ENCODE measurements around the gene KLHL8. TPM values are rescaled to one million over a fixed set of nuclear protein-coding genes. Genes with fewer than 3 reads are reported as not detected.

The KLHL8 gene
- polyA plus RNA-seq, 1 donor (not counting 4 experiments of a cell fraction or from before 2014, with no cell fraction given): 6.7 TPM

GRCh38 chr4:87257523-87257922 lies 37.1 kb upstream of the KLHL8 start:
- H3K27me3 ChIP-seq (ENCODE audit: control insufficient read depth, extremely low read depth, insufficient read depth, low read length): no peaks in the 10 kb centered on the region
- H3K27ac ChIP-seq (ENCODE audit: control insufficient read depth, insufficient read depth, low read length): no peak overlapping the region
- H2AFZ ChIP-seq (ENCODE audit: control insufficient read depth, low read length): no peak overlapping the region
- no peaks in the 10 kb centered on the region for H3K9me1 ChIP-seq (ENCODE audit: control insufficient read depth, extremely low read depth, insufficient read depth, low read length)
- no peaks in the 10 kb centered on the region for H3K79me2 ChIP-seq (ENCODE audit: control insufficient read depth, insufficient read depth, low read length)
- H3K9me3 ChIP-seq (ENCODE audit: control insufficient read depth, low read depth, low read length): no peaks in the 10 kb centered on the region
- no peaks in the 10 kb centered on the region for H3K36me3 ChIP-seq (ENCODE audit: control insufficient read depth in 2 of 2, extremely low read depth in 1 of 2, insufficient read depth in 2 of 2, low read length in 2 of 2)
- no peak for FAIRE-seq
- no peak overlapping the region for H3K4me2 ChIP-seq (ENCODE audit: control insufficient read depth, extremely low read depth, insufficient read depth, low read depth, low read length)
- no peak overlapping the region for H3K4me3 ChIP-seq (ENCODE audit: control insufficient read depth in 2 of 3, extremely low read depth in 1 of 3, insufficient read depth in 2 of 3, low read depth in 1 of 3, low read length in 3 of 3)
- no peak for DNase-seq (ENCODE audit: low read depth, low spot score)
- no peak for TF ChIP-seq CTCF (optimal IDR thresholded peaks at IDR 0.05 in 1 of 3, IDR thresholded peaks at IDR 0.05 in 1 of 3, conservative IDR thresholded peaks at IDR 0.05 in 1 of 3; ENCODE audit: extremely low read depth in 1 of 3, insufficient read depth in 2 of 3, low read length in 3 of 3)
- TF ChIP-seq EZH2 (IDR thresholded peaks at IDR 0.05; ENCODE audit: low read length): no peak
- H3K4me1 ChIP-seq (ENCODE audit: control insufficient read depth, extremely low read depth, insufficient read depth, low read length): no peaks in the 10 kb centered on the region
- H3K9ac ChIP-seq (ENCODE audit: control insufficient read depth, extremely low read depth, insufficient read depth, low read length): no peak overlapping the region
- dilution Hi-C loops (cut with MboI; ENCODE audit: extremely low pct_ligation_motif_present, low sequenced_read_pairs): no loop called here
- H4K20me1 ChIP-seq (ENCODE audit: control insufficient read depth, extremely low read depth, insufficient read depth, low read length): no peaks in the 10 kb centered on the region

- Histone ChIP-seq H3K9ac (ENCODE audit: control insufficient read depth, extremely low read depth, insufficient read depth, low read length) (no peak overlapping the region), H3K27ac (ENCODE audit: control insufficient read depth, insufficient read depth, low read length) (no peak overlapping the region), H3K27me3 (ENCODE audit: control insufficient read depth, extremely low read depth, insufficient read depth, low read length) (no peaks in the 10 kb centered on the region), H3K9me1 (ENCODE audit: control insufficient read depth, extremely low read depth, insufficient read depth, low read length) (no peaks in the 10 kb centered on the region), H3K9me3 (ENCODE audit: control insufficient read depth, low read depth, low read length) (no peaks in the 10 kb centered on the region), H3K4me1 (ENCODE audit: control insufficient read depth, extremely low read depth, insufficient read depth, low read length) (no peaks in the 10 kb centered on the region), H2AFZ (ENCODE audit: control insufficient read depth, low read length) (no peak overlapping the region), H4K20me1 (ENCODE audit: control insufficient read depth, extremely low read depth, insufficient read depth, low read length) (no peaks in the 10 kb centered on the region), H3K79me2 (ENCODE audit: control insufficient read depth, insufficient read depth, low read length) (no peaks in the 10 kb centered on the region), H3K4me3 (ENCODE audit: control insufficient read depth in 2 of 3, extremely low read depth in 1 of 3, insufficient read depth in 2 of 3, low read depth in 1 of 3, low read length in 3 of 3) (no peak overlapping the region), H3K4me2 (ENCODE audit: control insufficient read depth, extremely low read depth, insufficient read depth, low read depth, low read length) (no peak overlapping the region), H3K36me3 (ENCODE audit: control insufficient read depth in 2 of 2, extremely low read depth in 1 of 2, insufficient read depth in 2 of 2, low read length in 2 of 2) (no peaks in the 10 kb centered on the region)
- FAIRE-seq: no peak
- dilution Hi-C loops (cut with MboI; ENCODE audit: extremely low pct_ligation_motif_present, low sequenced_read_pairs): no loop called here
- no peak for DNase-seq (ENCODE audit: low read depth, low spot score)
- TF ChIP-seq EZH2 (IDR thresholded peaks at IDR 0.05; ENCODE audit: low read length) (no peak), CTCF (optimal IDR thresholded peaks at IDR 0.05 in 1 of 3, IDR thresholded peaks at IDR 0.05 in 1 of 3, conservative IDR thresholded peaks at IDR 0.05 in 1 of 3; ENCODE audit: extremely low read depth in 1 of 3, insufficient read depth in 2 of 3, low read length in 3 of 3) (no peak)
Measured at GRCh38 chr4:87255755-87256154, 35.3 kb upstream of the KLHL8 start.

Measured in keratinocyte (primary cell).